Astrocyte (in vitro differentiated cells and primary cell): ENCODE data around the gene CHEK1. TPM values are rescaled to one million over a fixed set of nuclear protein-coding genes. Genes with fewer than 3 reads are reported as not detected.

Experiments
- DNase-seq: peaks from one replicate; pipeline ENCODE4 v3.0.0-alpha.2; 2010; ENCODE audit warnings: low read depth
- FAIRE-seq: peaks from 2 replicates; lab custom pipeline; 2011; peaks lifted over from hg19 to GRCh38; lab: Jason Lieb, UNC
- H2AFZ ChIP-seq: 2 replicates; pipeline ENCODE4 v1.6.0; 2012; ENCODE audit warnings: low read depth, low read length, inconsistent platforms
- H3K27ac ChIP-seq: 2 replicates; pipeline ENCODE4 v1.5.1; 2011; ENCODE audit warnings: low read depth, low read length, inconsistent platforms
- H3K27me3 ChIP-seq: 2 replicates; pipeline ENCODE4 v1.6.0; 2011; ENCODE audit warnings: low read length, inconsistent platforms; ENCODE audit not compliant: insufficient read depth
- H3K36me3 ChIP-seq: 2 replicates; pipeline ENCODE4 v1.5.1; 2011; ENCODE audit warnings: low read length, inconsistent platforms; ENCODE audit not compliant: insufficient read depth
- H3K4me1 ChIP-seq: 2 replicates; pipeline ENCODE4 v1.5.1; 2011; ENCODE audit warnings: low read length, inconsistent platforms; ENCODE audit not compliant: insufficient read depth
- H3K4me2 ChIP-seq: 2 replicates; pipeline ENCODE4 v1.6.0; 2012; ENCODE audit warnings: low read length, inconsistent platforms
- H3K4me3 ChIP-seq: 2 replicates; pipeline ENCODE4 v1.5.1; 2011; ENCODE audit warnings: low read depth, mild to moderate bottlenecking, low read length, inconsistent platforms; ENCODE audit not compliant: insufficient read depth
- H3K79me2 ChIP-seq: 2 replicates; pipeline ENCODE4 v1.6.0; 2012; ENCODE audit warnings: mild to moderate bottlenecking, low read length, inconsistent platforms; ENCODE audit not compliant: insufficient read depth
- H3K9ac ChIP-seq: 2 replicates; pipeline ENCODE4 v1.6.0; 2012; ENCODE audit warnings: mild to moderate bottlenecking, low read length, inconsistent platforms
- H3K9me3 ChIP-seq: 2 replicates; pipeline ENCODE4 v1.5.1; 2012; ENCODE audit warnings: low read depth, mild to moderate bottlenecking, low read length, inconsistent platforms; ENCODE audit not compliant: insufficient read depth
- H4K20me1 ChIP-seq: 2 replicates; pipeline ENCODE4 v1.6.0; 2012; ENCODE audit warnings: low read length, inconsistent platforms; ENCODE audit not compliant: insufficient read depth
- H3K27ac Mint-ChIP-seq: one replicate; pipeline ENCODE4 v1.8.0; 2021; ENCODE audit warnings: mild to moderate bottlenecking, mixed read lengths; ENCODE audit not compliant: unreplicated experiment
- H3K27me3 Mint-ChIP-seq: one replicate; pipeline ENCODE4 v1.8.0; 2021; ENCODE audit warnings: low read depth, mixed read lengths; ENCODE audit not compliant: unreplicated experiment
- H3K36me3 Mint-ChIP-seq: one replicate; pipeline ENCODE4 v1.8.0; 2021; ENCODE audit warnings: low read depth, mixed read lengths; ENCODE audit not compliant: unreplicated experiment
- H3K4me1 Mint-ChIP-seq: one replicate; pipeline ENCODE4 v1.8.0; 2021; ENCODE audit warnings: low read depth, mixed read lengths; ENCODE audit not compliant: unreplicated experiment
- H3K4me3 Mint-ChIP-seq: one replicate; pipeline ENCODE4 v1.8.0; 2021; ENCODE audit warnings: mild to moderate bottlenecking, moderate library complexity, mixed read lengths; ENCODE audit not compliant: unreplicated experiment
- H3K9me3 Mint-ChIP-seq: one replicate; pipeline ENCODE4 v1.8.0; 2021; ENCODE audit warnings: mild to moderate bottlenecking, mixed read lengths; ENCODE audit not compliant: unreplicated experiment
- EZH2 ChIP-seq: IDR thresholded peaks from 2 replicates; pipeline ENCODE4 v1.6.1; 2012; ENCODE audit warnings: mild to moderate bottlenecking, low read length, inconsistent platforms; ENCODE audit not compliant: insufficient read depth
- total RNA-seq: library from RNA; stranded (reverse); gene quantifications from 2 replicates; pipeline ENCODE4 v1.2.1, GENCODE V29; 2021
- TF ChIP-seq, protein P1 (sequence below): IDR thresholded peaks from 2 replicates; pipeline ENCODE4 v1.5.1; 2011; ENCODE audit warnings: low read depth, mild to moderate bottlenecking, inconsistent platforms, low read length, moderate library complexity; ENCODE audit not compliant: insufficient read depth

Gene CHEK1
- total RNA-seq, 1 donor from 2014 or later = 30.3 TPM

DNA sequence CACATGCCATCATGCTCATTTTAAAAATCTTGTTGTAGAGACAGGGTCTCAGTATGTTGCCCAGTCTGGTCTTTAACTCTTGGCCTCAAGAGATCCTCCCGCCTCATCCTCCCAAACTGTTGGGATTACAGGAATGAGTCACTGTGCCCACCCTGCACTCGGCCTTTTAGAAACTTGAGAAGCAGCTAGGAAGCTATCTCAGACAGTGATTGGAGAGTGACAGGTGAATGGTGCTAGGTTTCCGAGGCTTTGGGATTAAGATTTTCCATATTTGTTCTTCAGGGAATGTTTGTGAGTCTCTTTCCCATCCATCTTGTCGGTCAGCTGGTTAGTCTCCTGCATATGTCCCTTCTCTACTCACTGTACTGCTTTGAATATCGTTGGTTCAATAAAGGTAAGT lies 45.2 kb upstream of the CHEK1 start:
- no peak for FAIRE-seq
- Histone ChIP-seq H3K9ac (no peak overlapping the region), H3K9me3 (no peaks in the 10 kb centered on the region), H2AFZ (no peak overlapping the region), H3K4me1 (no peaks in the 10 kb centered on the region), H4K20me1 (no peaks in the 10 kb centered on the region), H3K36me3 (peaks cover 70% of the 10 kb centered on the region), H3K27ac (no peak overlapping the region), H3K79me2 (no peaks in the 10 kb centered on the region), H3K4me3 (no peak overlapping the region), H3K4me2 (no peak overlapping the region), H3K27me3 (no peaks in the 10 kb centered on the region)
- no peak overlapping the region for H3K4me3 Mint-ChIP-seq
- H3K9me3 Mint-ChIP-seq = no peaks in the 10 kb centered on the region
- no peaks in the 10 kb centered on the region for H3K27me3 Mint-ChIP-seq
- no peak overlapping the region for H3K27ac Mint-ChIP-seq
- H3K36me3 Mint-ChIP-seq = peaks cover 13% of the 10 kb centered on the region
- no peak for DNase-seq
- TF ChIP-seq, protein P1, sequence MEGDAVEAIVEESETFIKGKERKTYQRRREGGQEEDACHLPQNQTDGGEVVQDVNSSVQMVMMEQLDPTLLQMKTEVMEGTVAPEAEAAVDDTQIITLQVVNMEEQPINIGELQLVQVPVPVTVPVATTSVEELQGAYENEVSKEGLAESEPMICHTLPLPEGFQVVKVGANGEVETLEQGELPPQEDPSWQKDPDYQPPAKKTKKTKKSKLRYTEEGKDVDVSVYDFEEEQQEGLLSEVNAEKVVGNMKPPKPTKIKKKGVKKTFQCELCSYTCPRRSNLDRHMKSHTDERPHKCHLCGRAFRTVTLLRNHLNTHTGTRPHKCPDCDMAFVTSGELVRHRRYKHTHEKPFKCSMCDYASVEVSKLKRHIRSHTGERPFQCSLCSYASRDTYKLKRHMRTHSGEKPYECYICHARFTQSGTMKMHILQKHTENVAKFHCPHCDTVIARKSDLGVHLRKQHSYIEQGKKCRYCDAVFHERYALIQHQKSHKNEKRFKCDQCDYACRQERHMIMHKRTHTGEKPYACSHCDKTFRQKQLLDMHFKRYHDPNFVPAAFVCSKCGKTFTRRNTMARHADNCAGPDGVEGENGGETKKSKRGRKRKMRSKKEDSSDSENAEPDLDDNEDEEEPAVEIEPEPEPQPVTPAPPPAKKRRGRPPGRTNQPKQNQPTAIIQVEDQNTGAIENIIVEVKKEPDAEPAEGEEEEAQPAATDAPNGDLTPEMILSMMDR = no peak
- TF ChIP-seq EZH2 = no peak
- peaks cover 4% of the 10 kb centered on the region for H3K4me1 Mint-ChIP-seq

DNA sequence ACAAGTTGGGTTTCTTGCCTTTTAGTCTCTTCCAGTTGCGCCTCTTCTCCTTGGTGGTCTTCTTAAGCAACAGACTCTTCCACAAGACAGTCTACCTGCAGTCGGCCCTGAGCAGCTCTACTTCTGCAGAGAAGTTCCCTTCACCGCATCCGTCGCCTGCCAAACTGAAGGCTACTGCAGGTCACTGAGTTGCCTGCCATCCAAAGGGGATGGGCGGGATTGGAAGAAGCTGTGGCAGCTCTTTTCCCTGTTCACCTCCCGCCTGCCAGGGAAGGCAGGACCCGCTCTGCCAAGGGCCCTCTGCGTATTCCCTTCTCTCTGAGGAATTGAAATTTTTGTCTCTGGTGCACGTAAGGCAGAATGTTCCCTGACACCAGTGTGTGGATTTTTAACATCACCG lies 41.5 kb upstream of the CHEK1 start:
- TF ChIP-seq EZH2 = no peak
- TF ChIP-seq, protein P1 = no peak
- H3K4me2 ChIP-seq = no peak overlapping the region
- no peaks in the 10 kb centered on the region for H3K79me2 ChIP-seq
- no peak overlapping the region for H2AFZ ChIP-seq
- peaks cover 44% of the 10 kb centered on the region for H3K36me3 ChIP-seq
- no peaks in the 10 kb centered on the region for H3K27me3 ChIP-seq
- no peaks in the 10 kb centered on the region for H3K9me3 Mint-ChIP-seq
- no peaks in the 10 kb centered on the region for H3K9me3 ChIP-seq
- no peak overlapping the region for H3K27ac Mint-ChIP-seq
- no peak overlapping the region for H3K4me3 ChIP-seq
- H3K36me3 Mint-ChIP-seq = peaks cover 13% of the 10 kb centered on the region
- FAIRE-seq = no peak
- no peaks in the 10 kb centered on the region for H3K4me1 ChIP-seq
- DNase-seq = no peak
- H3K9ac ChIP-seq = no peak overlapping the region
- no peak overlapping the region for H3K27ac ChIP-seq
- H3K4me1 Mint-ChIP-seq = peaks cover 9% of the 10 kb centered on the region
- no peaks in the 10 kb centered on the region for H4K20me1 ChIP-seq
- no peaks in the 10 kb centered on the region for H3K27me3 Mint-ChIP-seq
- no peak overlapping the region for H3K4me3 Mint-ChIP-seq

DNA sequence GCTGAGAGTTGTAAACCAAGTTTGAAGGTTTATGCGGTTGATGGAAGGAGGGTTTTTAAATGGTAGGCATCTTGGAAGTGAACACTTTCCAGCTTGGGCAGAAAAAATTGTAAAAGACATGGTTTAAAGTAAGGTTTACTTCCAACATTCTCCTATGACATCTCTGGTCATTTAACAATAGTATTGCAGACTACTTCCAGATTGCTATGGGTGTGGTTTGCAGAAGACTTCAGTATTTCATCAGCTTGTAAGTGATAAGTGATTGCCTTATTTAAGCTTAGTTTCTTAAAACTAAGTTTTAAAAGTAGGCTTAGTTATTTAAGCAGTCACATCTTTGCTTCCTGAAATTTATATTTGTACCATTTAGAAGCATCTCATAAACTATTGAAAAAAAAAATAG lies 39.5 kb upstream of the CHEK1 start:
- FAIRE-seq (no peak), DNase-seq (no peak)
- no peak overlapping the region for H3K4me3 Mint-ChIP-seq
- no peaks in the 10 kb centered on the region for H3K27me3 Mint-ChIP-seq
- H3K36me3 ChIP-seq = peaks cover 27% of the 10 kb centered on the region
- H3K4me2 ChIP-seq = no peak overlapping the region
- peaks cover 15% of the 10 kb centered on the region for H3K4me1 Mint-ChIP-seq
- no peaks in the 10 kb centered on the region for H3K9me3 Mint-ChIP-seq
- H3K27ac ChIP-seq = no peak overlapping the region
- H3K27ac Mint-ChIP-seq = no peak overlapping the region
- no peaks in the 10 kb centered on the region for H3K79me2 ChIP-seq
- TF ChIP-seq, protein P1 = no peak
- TF ChIP-seq EZH2 = no peak
- H2AFZ ChIP-seq = no peak overlapping the region
- H3K36me3 Mint-ChIP-seq = peaks cover 9% of the 10 kb centered on the region
- no peak overlapping the region for H3K9ac ChIP-seq
- no peaks in the 10 kb centered on the region for H3K27me3 ChIP-seq
- H4K20me1 ChIP-seq = no peaks in the 10 kb centered on the region
- no peak overlapping the region for H3K4me3 ChIP-seq
- no peaks in the 10 kb centered on the region for H3K9me3 ChIP-seq
- no peaks in the 10 kb centered on the region for H3K4me1 ChIP-seq
